Kasumi-1 (cell line): ENCODE data around the gene EEF2.
A peak's percentile ranks its signal among the peaks of the same experiment; 100 is the strongest.
"Not testable (repeated sequence)": the region's sequence is repeated elsewhere in the genome, so short reads cannot be mapped to it uniquely, and the experiment has no call there.

Source experiments
- DNase-seq, 2 experiments: peaks; one replicate each; lab custom pipeline; 2025; lab: John Stamatoyannopoulos, UW

EEF2 gene

DNA sequence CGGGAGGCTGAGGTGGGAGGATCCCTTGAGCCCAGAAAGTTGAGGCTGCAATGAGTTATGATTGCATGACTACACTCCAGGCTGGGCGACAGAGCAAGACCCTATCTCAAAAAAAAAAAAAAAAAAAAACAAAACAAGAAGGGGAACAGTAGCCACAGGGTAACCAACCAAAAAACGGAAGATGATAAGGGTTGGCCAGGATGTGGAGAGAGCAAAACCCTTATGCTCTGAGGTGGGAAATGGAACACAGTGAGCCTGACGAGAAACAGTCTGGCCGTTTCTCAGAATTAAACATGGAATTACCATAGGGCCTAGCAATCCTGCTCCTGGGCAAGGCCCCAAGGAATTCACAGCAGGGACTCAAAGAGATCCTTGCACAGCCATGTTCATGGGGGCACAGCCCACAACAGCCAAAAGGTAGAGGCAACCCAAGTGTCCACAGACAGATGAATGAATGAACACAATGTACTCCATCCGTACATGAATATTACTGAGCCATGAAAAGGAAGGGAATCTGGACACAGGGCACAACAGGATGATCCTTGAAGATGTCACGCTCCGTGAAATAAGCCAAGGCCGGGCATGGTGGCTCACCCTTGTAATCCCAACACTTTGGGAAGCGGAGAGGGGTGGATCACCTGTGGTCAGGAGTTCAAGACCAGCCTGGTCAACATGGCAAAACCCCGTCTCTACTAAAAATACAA, 41.1 kb downstream of the EEF2 start:
- peak; percentile 16 to 18 for DNase-seq

DNA sequence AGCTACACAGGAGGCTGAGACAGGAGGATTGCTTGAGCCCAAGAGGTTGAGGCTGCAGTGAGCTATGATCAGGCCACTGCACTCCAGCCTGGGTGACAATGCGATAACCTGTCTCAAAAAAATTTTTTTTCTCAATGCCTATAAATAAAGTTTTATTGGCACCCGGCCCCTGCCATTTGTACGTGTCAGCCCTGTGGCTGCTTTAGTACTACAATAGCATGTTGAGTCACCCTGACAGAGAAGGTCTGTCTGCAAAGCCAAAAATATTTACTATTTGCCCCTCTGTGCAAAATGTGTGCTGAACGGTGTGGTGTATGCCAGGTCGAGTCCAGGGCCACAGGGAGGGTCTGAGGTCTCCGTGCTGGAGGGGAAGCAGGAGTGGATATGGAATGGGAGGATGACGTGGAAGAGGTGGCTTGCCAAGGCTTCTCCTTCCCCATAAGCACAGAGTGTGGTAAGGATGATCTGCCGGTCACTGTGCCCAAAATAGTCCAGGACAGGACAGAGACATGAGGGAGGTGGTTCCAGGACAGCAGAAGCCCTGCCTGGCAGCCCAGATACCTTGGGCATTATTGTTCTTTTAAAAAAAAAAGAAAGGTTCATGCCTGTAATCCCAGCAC, 42.4 kb downstream of the EEF2 start:
- DNase-seq = no peak

DNA sequence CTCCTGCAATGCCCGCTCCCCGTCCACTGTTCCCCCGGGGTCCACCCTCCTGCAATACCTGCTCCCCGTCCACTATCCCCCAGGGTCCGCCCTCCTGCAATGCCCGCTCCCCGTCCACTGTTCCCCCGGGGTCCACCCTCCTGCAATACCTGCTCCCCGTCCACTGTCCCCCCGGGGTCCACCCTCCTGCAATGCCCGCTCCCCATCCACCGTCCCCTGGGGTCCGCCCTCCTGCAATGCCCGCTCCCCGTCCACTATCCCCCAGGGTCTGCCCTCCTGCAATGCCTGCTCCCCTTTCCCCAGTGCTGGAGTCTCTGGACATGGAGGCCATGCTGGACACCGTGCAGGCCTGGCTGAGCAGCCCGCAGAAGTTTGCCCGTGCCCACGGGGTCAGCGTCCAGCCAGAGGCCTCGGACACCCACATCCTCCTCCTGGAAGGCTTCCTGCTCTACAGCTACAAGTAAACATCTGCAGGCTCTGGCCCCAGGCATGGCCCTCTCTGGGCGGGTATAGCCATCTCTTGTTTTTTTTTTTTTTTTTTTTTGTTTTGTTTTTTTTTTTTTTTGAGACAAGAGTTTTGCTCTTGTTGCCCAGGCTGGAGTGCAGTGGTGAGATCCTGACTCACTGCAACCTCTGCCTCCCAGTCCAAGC, 46.8 kb downstream of the EEF2 start:
- DNase-seq = not testable (repeated sequence)

DNA sequence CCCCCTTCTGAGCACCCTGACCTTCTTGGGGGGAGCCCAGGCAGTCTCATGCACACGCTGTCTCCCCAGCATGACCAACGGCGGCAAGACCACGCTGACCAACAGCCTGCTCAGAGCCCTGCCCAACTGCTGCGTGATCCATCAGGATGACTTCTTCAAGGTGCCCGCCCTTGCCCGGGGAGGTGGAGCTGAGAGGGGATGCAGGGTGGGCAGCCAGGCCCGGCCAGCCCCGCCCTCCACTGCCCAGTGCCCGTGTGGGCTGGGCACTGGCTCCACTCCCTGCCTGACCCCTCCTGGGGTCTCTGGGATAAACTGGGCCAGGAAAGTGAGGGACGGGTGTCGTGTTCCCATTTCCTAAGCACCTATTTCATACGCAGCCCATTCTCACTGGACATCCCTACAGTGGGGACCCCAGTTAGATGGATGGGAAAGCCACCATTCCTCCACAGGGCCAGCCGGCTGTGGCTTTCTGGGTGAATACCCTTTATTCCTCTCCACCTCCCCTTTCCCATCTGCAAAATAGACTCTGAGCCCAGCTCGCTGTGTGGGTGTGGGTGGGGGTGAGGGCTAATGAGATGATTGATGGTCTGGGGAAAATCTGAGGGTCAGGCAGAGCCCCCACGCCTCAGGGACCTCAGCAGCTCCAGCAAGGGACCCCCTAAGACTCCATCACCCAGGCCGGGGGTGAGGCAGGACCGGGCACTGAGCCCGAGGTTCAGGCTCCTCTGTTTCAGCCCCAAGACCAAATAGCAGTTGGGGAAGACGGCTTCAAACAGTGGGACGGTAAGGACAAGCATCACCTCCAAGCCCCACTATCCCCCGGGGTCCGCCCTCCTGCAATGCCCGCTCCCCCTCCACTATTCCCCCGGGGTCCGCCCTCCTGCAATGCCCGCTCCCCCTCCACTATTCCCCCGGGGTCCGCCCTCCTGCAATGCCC, 48.5 kb downstream of the EEF2 start:
- no peak for DNase-seq

DNA sequence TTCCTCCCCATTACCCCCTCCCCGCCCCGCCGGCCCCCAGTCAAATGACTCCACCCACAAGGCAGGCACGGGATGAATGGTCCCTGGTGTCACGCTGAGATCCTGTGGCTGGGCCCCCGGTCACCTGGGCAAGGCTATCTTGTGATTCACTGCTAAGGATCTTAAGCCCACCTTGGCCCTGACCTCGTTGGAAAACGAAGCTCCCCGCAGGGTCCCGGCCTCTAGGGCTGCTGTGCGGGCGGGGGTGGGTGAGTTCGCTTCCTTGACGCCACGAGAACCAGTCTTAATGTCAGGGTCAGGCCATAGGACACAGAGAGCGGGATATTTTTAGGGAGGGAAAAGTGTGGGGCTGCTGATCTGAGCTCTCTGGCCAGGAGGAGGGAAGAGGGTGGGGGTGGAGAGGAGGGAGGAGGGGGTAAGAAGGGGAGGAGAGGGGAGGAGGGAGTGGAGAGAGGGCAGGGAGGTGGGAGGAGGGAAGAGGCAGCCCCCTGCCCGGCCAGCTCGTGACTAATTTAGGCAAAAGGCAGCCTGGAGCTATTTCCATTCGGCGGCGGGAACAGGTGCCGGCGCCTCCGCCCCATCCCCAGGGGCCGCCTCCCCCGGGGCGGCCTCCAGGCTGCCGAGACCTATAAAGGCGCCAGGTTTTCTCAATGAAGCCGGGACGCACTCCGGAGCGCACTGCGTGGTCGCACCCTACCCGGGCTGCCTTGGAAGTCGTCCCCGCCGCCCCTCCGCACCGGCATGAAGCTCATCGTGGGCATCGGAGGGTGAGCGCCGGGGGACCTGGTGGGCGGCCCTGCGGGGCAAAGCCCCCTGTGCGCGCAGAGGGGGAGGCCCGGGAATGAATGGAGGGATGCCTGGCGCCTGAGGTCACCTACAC, 52.1 kb downstream of the EEF2 start, which contains the start of gene NMRK2:
NMRK2 (plus strand) TSS at position 139 of the 880 bp plus-strand sequence; CDS start at position 742, 603 bp downstream.
- DNase-seq = no peak

DNA sequence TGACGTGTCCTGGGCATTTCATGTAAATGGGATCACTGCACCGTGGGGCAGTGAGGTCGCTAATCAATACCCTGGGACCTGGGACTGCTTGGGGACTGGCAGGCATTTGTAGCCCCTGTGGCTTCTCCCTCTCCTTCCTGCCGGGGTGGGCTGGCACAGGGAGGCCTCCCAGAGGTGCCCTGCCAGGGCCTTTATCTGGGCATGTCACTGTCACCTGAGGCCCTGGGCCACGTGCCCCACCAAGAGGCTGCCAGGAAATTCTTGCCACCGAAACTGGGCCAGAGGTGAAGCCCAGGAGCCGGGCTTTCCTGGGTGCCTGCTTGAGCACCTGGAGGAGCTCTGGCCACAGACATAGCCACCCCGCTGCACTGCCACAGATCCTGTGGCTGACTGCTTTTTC, 54.2 kb downstream of the EEF2 start:
- no peak for DNase-seq
